GM23248 (cell line): ENCODE data around the gene SEMA6B. TPM values are rescaled to one million over a fixed set of nuclear protein-coding genes. Genes with fewer than 3 reads are reported as not detected.
A peak's percentile ranks its signal among the peaks of the same experiment; 100 is the strongest.

Experiments used
- DNase-seq: peaks from one replicate; pipeline ENCODE4 v3.0.0-alpha.2; 2015
- H2AFZ ChIP-seq: fragments of 200-600 bp; sonication (generic); 2 replicates; pipeline ENCODE4 v1.6.1; 2016; ENCODE audit warnings: antibody characterized with exemption
- H3F3A ChIP-seq: fragments of 200-600 bp; sonication (generic); 2 replicates; pipeline ENCODE4 v1.6.1; 2016; ENCODE audit warnings: mild to moderate bottlenecking, antibody characterized with exemption, mixed run types; ENCODE audit not compliant: insufficient read depth
- H3K27ac ChIP-seq: fragments of 200-600 bp; sonication (generic); 2 replicates; pipeline ENCODE4 v1.5.1; 2016; ENCODE audit warnings: mild to moderate bottlenecking
- H3K27me3 ChIP-seq: fragments of 200-600 bp; sonication (generic); replicated peaks from 2 replicates; pipeline ENCODE4 v1.6.1; 2016; ENCODE audit warnings: mild to moderate bottlenecking; ENCODE audit not compliant: insufficient read depth
- H3K36me3 ChIP-seq: fragments of 200-600 bp; sonication (generic); 2 replicates; pipeline ENCODE4 v1.6.1; 2016; ENCODE audit warnings: low read depth, mild to moderate bottlenecking
- H3K4me1 ChIP-seq: fragments of 200-600 bp; sonication (generic); 2 replicates; pipeline ENCODE4 v1.6.1; 2016; ENCODE audit warnings: mild to moderate bottlenecking; ENCODE audit not compliant: insufficient read depth
- H3K4me2 ChIP-seq: fragments of 200-600 bp; sonication (generic); one replicate; pipeline ENCODE4 v1.6.1; 2016; ENCODE audit warnings: mild to moderate bottlenecking; ENCODE audit not compliant: unreplicated experiment
- H3K4me3 ChIP-seq: fragments of 200-600 bp; sonication (generic); 2 replicates; pipeline ENCODE4 v1.5.1; 2016; ENCODE audit warnings: mild to moderate bottlenecking
- H3K79me2 ChIP-seq: fragments of 200-600 bp; sonication (generic); 2 replicates; pipeline ENCODE4 v1.6.1; 2016; ENCODE audit warnings: mild to moderate bottlenecking; ENCODE audit not compliant: insufficient read depth
- H3K9ac ChIP-seq: fragments of 200-600 bp; sonication (generic); 2 replicates; pipeline ENCODE4 v1.6.1; 2016; ENCODE audit warnings: mild to moderate bottlenecking
- H3K9me2 ChIP-seq: fragments of 200-600 bp; sonication (generic); 2 replicates; pipeline ENCODE4 v1.6.1; 2016; ENCODE audit warnings: mixed run types, mild to moderate bottlenecking, moderate library complexity; ENCODE audit not compliant: insufficient read depth
- H3K9me3 ChIP-seq: fragments of 200-600 bp; sonication (generic); one replicate; pipeline ENCODE4 v1.6.1; 2017; ENCODE audit warnings: low read depth
- H4K20me1 ChIP-seq: fragments of 200-600 bp; sonication (generic); 2 replicates; pipeline ENCODE4 v1.6.0; 2016; ENCODE audit not compliant: insufficient read depth
- EZH2 ChIP-seq: fragments of 200-600 bp; sonication (generic); IDR thresholded peaks from 2 replicates; pipeline ENCODE4 v1.6.1; 2018; ENCODE audit warnings: antibody characterized with exemption, mild to moderate bottlenecking; ENCODE audit not compliant: insufficient read depth, poor library complexity, severe bottlenecking
- EZH2phosphoT487 ChIP-seq: fragments of 200-600 bp; sonication (generic); IDR thresholded peaks from 2 replicates; pipeline ENCODE4 v1.6.1; 2018; ENCODE audit warnings: antibody characterized with exemption, moderate library complexity, mild to moderate bottlenecking, low read depth; ENCODE audit not compliant: insufficient read depth
- WGBS, 2 experiments: methylation state at CpG; one replicate each; pipeline ENCODE4 v1.1.6; 2015 to 2017; ENCODE audit warnings: low lambda C conversion rate in 2 of 2, low coverage in 1 of 2; ENCODE audit errors: missing lambda C conversion rate in 2 of 2; 5-methylcytosine and 5-hydroxymethylcytosine counted together
- in situ Hi-C: fragments of 300-500 bp; cut with MboI; formaldehyde crosslinking; loops from 2 replicates; pipeline ENCODE4 v1.15.0; 2020
- polyA plus RNA-seq: library from polyadenylated mRNA; unstranded; fragments of >200 nt; fragmentation: Nextera tagmentation; extraction: Ambion mirVana; gene quantifications from 2 replicates; pipeline ENCODE4 v1.2.1, GENCODE V29; 2016
- total RNA-seq: library from RNA; depleted of rRNA; stranded (reverse); fragments of >200 nt; shearing (Covaris generic); gene quantifications from 2 replicates; pipeline ENCODE4 v1.2.3, GENCODE V29; 2014

Gene SEMA6B
- total and polyA plus RNA-seq, 2 experiments from 2014 or later = not detected

DNA sequence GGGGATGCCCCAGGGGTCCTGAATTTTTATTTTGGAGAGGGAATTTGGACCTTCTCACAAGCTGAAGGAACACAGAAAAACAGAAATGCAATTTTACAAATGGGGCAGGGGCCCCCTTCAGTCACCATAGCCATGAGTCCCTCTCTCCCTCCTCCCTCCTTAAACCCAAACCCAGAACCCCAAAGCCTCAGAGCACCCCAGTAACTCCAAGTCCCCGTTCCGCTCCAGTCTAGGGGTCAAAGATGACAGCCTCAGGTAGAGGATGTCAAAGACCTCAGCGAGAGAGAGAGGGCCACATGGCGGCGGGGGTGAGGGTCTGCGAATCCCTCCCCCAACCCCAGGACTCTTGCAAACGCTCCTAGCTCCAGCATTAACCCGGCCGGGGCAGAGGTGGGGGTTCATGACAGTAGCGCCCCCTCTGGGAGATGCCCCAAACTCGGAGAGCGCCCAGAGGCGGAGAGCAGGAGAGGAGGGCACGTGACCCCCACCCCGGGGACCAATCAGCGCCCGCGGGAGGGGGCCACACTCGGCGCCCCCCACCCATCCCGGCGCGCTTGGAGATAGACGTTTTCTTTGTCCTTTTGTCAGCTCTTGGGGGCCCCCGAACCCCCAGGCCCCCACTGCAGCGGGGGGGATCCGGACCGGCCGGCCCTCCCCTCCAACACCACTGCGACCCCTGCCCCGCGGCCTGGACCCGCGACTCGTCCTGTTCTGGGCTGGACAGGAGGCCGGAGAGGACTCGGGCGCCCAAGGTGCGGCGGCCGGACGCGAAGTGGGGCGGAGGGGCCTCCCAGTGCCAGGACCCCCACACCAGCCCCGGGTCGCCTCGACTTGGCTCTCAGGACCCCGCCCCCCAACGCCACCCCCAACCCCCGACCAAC is 20.8 kb upstream of the SEMA6B start:
- Histone ChIP-seq H3K36me3 (no peaks in the 10 kb centered on the region), H3K4me2 (no peak overlapping the region), H3K27ac (no peak overlapping the region), H3K4me3 (no peak overlapping the region), H3F3A (peaks cover 6% of the 10 kb centered on the region; the same call in 1 of the 2 replicates), H3K27me3 (peaks cover 36% of the 10 kb centered on the region), H3K9ac (no peak overlapping the region), H3K4me1 (peaks cover 4% of the 10 kb centered on the region; the same call in 1 of the 2 replicates), H2AFZ (no peak overlapping the region), H3K9me3 (no peaks in the 10 kb centered on the region), H3K79me2 (no peaks in the 10 kb centered on the region), H3K9me2 (no peaks in the 10 kb centered on the region), H4K20me1 (no peaks in the 10 kb centered on the region)
- DNase-seq = no peak
- in situ Hi-C loops = no loop called here
- 3% methylated on average over 19 to 45 of the region's 50 CpGs for WGBS, 2 experiments
- TF ChIP-seq EZH2phosphoT487 (0 out of 2 replicates have a peak, but pooled peaks have one; percentile 39), EZH2 (peak; percentile 99)

DNA sequence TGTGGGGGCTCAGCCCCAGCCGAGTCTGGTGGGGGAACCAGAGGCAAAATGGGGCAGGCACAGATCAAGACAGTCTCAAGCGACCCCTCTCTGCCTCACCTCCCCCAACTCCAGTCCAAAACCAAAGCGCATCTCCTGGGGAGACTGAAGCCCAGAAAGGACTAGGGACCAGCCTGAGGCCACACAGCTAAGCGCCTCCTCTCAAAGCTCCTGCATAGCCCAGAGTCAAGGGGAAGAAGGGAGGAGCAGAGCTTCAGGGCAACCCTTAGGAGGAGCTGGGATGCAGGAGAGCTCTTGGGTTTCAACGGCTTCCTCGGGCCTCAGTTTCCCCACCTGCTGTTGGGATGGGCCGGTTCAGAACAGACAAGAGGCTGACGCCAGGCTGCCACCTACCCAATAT is 19.9 kb upstream of the SEMA6B start:
- Histone ChIP-seq H3K36me3 (no peaks in the 10 kb centered on the region), H3K79me2 (no peaks in the 10 kb centered on the region), H3K4me1 (peaks cover 12% of the 10 kb centered on the region), H3K9me3 (no peaks in the 10 kb centered on the region), H3K27me3 (peaks cover 27% of the 10 kb centered on the region), H3F3A (peaks cover 6% of the 10 kb centered on the region; the same call in 1 of the 2 replicates), H3K9me2 (no peaks in the 10 kb centered on the region), H3K9ac (no peak overlapping the region), H2AFZ (no peak overlapping the region), H3K27ac (no peak overlapping the region), H4K20me1 (no peaks in the 10 kb centered on the region), H3K4me2 (no peak overlapping the region), H3K4me3 (no peak overlapping the region)
- in situ Hi-C loops = no loop called here
- TF ChIP-seq EZH2 = no peak
- no peak for TF ChIP-seq EZH2phosphoT487
- no peak for DNase-seq
- 51 to 53% methylated on average over 7 to 8 of the region's 8 CpGs for WGBS, 2 experiments

DNA sequence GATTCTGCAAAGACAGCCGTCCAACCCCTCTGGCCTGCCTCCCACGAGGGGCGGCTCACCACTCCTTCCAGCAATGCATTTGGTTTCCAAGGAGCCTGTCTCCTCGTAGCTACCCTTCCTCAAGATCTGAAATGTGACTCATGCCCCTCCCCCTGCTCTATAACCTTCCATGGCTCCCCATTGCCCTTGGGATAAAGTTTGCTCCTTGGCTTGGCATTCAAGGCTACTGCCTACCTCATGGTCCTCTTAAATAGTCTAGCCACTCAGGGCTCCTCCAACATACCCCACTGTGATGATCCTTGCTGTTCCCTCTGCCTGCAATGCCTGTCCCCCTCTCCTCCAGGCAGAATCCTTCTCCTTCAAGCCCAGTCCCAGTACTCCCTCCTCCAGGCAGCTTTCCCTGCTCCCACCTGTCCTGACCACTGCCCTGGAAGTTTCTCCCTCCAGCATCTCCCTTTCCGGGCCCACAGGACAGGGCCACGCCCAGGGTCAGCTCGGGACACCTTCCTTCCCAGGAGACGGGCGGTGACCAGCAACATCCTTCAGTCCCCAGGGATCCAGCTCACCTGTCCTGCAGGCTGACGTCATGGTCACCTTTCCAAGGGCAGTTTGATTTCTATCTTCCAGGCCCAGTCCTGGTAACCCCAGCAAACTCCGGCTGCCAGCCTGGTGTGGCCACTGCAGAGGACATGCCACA is 19.2 kb upstream of the SEMA6B start:
- DNase-seq = no peak
- Histone ChIP-seq H3F3A (peaks cover 6% of the 10 kb centered on the region; the same call in 1 of the 2 replicates), H3K9me2 (no peaks in the 10 kb centered on the region), H3K4me1 (peaks cover 12% of the 10 kb centered on the region), H3K9me3 (no peaks in the 10 kb centered on the region), H3K4me3 (no peak overlapping the region), H4K20me1 (no peaks in the 10 kb centered on the region), H3K27ac (no peak overlapping the region), H3K79me2 (no peaks in the 10 kb centered on the region), H3K27me3 (peaks cover 26% of the 10 kb centered on the region), H3K36me3 (no peaks in the 10 kb centered on the region), H3K9ac (no peak overlapping the region), H2AFZ (no peak overlapping the region), H3K4me2 (no peak overlapping the region)
- in situ Hi-C loops = no loop called here
- TF ChIP-seq EZH2 (no peak), EZH2phosphoT487 (no peak)
- WGBS, 2 experiments = 46 to 53% methylated on average over 11 of the region's 11 CpGs

DNA sequence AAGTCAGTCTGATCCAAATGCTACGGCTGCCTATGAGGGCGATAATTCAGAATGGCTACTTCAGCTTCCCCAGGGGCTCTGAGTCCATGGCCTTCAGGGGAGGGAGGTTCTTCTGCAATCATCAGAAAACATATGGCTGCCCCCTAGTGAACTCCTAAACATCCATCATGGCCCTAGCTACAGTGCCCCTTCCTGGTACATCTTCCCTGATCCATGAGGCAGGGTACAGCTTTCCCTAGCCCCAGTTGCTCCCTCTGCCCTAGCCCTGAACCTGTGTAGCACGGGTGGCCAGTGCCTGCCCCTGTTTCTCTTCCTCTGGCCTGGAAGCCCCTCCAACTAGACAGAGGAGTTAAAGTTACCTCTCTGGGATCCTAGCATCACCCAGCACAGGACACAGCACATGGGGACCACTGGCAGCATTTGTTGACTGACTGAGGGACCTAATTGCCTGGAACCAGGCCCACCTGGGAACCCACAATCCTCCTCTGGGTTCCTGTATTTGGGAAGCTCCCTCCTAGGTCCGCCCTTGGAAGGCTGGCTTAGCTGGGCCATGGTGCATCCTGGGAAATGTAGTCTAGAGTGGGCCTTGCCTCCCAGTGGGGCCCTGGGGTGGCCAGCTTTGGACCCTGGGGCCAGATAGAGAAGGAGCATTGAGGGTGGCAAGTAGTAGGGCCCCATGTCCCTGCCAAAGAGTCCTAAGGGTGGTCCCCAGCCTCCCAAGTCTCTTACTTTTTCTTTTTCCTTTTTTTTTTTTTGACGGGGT is 17.7 kb upstream of the SEMA6B start:
- no peaks in the 10 kb centered on the region for H3K36me3 ChIP-seq
- no peak overlapping the region for H2AFZ ChIP-seq
- no peak overlapping the region for H3K9ac ChIP-seq
- peak; percentile 39 for DNase-seq
- H3K9me3 ChIP-seq = no peaks in the 10 kb centered on the region
- in situ Hi-C loops = no loop called here
- H3K4me1 ChIP-seq = peaks cover 12% of the 10 kb centered on the region
- no peaks in the 10 kb centered on the region for H3K9me2 ChIP-seq
- H3K4me3 ChIP-seq = no peak overlapping the region
- H3K27ac ChIP-seq = no peak overlapping the region
- H3K27me3 ChIP-seq = peaks cover 25% of the 10 kb centered on the region
- H4K20me1 ChIP-seq = no peaks in the 10 kb centered on the region
- peaks cover 6% of the 10 kb centered on the region; the same call in 1 of the 2 replicates for H3F3A ChIP-seq
- TF ChIP-seq EZH2 = no peak
- no peak for TF ChIP-seq EZH2phosphoT487
- H3K79me2 ChIP-seq = no peaks in the 10 kb centered on the region
- no peak overlapping the region for H3K4me2 ChIP-seq
- whole genome bisulfite sequencing, 2 experiments = 75 to 78% methylated on average over 4 to 5 of the region's 5 CpGs
